ENCODE data around the gene SLC27A6. TPM values are rescaled to one million over a fixed set of nuclear protein-coding genes. Genes with fewer than 3 reads are reported as not detected.

SLC27A6 gene
- total and polyA plus RNA-seq, 2 experiments from 2014 or later, result 2.0 to 4.8 TPM

- no peaks in the 10 kb centered on the region for H3K27me3 ChIP-seq (ENCODE audit: insufficient read depth)
- no peak overlapping the region for H3K27ac ChIP-seq (ENCODE audit: low read depth)
- H2AFZ ChIP-seq, result no peak overlapping the region
- no peaks in the 10 kb centered on the region for H3K79me2 ChIP-seq (replicated peaks; ENCODE audit: insufficient read depth)
- Mint-ChIP-seq H3K9me3 (no peaks in the 10 kb centered on the region), H3K4me3 (no peak overlapping the region), H3K4me1 (no peaks in the 10 kb centered on the region), H3K36me3 (ENCODE audit: low read depth) (no peaks in the 10 kb centered on the region), H3K27ac (no peak overlapping the region), H3K27me3 (ENCODE audit: insufficient read depth, low read depth, poor library complexity) (peaks cover 2% of the 10 kb centered on the region)
- H3K4me1 ChIP-seq (ENCODE audit: insufficient read depth), result no peaks in the 10 kb centered on the region
- ATAC-seq, result no peak
- no peak for DNase-seq (ENCODE audit: low spot score)
- no peaks in the 10 kb centered on the region for H3K9me2 ChIP-seq (ENCODE audit: insufficient read depth)
- H3K4me2 ChIP-seq, result no peak overlapping the region
- H3K4me3 ChIP-seq, result no peak overlapping the region
- TF ChIP-seq EZH2phosphoT487 (IDR thresholded peaks at IDR 0.05; ENCODE audit: unreplicated experiment) (no peak), STAT1 (IDR thresholded peaks at IDR 0.05; ENCODE audit: unreplicated experiment) (no peak), POLR2AphosphoS5 (IDR thresholded peaks at IDR 0.05; ENCODE audit: low read depth) (no peak), ZNF462 (CRISPR knock-in tag; IDR thresholded peaks at IDR 0.05) (no peak), EZH2 (IDR thresholded peaks at IDR 0.05; ENCODE audit: low read depth, unreplicated experiment) (no peak), ETS1 (IDR thresholded peaks at IDR 0.05) (no peak), CTCF (conservative IDR thresholded peaks at IDR 0.05; ENCODE audit: low read depth in 2 of 2) (no peak), JUNB (IDR thresholded peaks at IDR 0.05; ENCODE audit: unreplicated experiment) (no peak), REST (IDR thresholded peaks at IDR 0.05; ENCODE audit: unreplicated experiment) (no peak), ZNF114 (CRISPR knock-in tag; IDR thresholded peaks at IDR 0.05) (no peak), NANOG (IDR thresholded peaks at IDR 0.05; ENCODE audit: borderline replicate concordance) (no peak), ZNF331 (CRISPR knock-in tag; IDR thresholded peaks at IDR 0.05; ENCODE audit: low read depth) (no peak), CREB1 (CRISPR knock-in tag; IDR thresholded peaks at IDR 0.05; ENCODE audit: low read depth) (no peak)
- H4K20me1 ChIP-seq (replicated peaks; ENCODE audit: insufficient read depth), result no peaks in the 10 kb centered on the region
- H3F3A ChIP-seq (replicated peaks; ENCODE audit: low read depth), result no peaks in the 10 kb centered on the region
- no peaks in the 10 kb centered on the region for H3K36me3 ChIP-seq (ENCODE audit: insufficient read depth)
Observed at GRCh38 chr5:129077433-129078075, 112.3 kb downstream of the SLC27A6 start.

Data from GM23338 (cell line).